GM12873 (cell line): Measurements from ENCODE around the gene ARSB.

Experiments
- TF ChIP-seq, protein P1 (sequence below): IDR thresholded peaks from 2 replicates; pipeline ENCODE4 v1.5.1; 2012; ENCODE audit warnings: low read depth, mild to moderate bottlenecking, moderate library complexity, low read length, control low read depth; ENCODE audit not compliant: insufficient read depth; ENCODE audit errors: missing control alignments

Gene ARSB

DNA sequence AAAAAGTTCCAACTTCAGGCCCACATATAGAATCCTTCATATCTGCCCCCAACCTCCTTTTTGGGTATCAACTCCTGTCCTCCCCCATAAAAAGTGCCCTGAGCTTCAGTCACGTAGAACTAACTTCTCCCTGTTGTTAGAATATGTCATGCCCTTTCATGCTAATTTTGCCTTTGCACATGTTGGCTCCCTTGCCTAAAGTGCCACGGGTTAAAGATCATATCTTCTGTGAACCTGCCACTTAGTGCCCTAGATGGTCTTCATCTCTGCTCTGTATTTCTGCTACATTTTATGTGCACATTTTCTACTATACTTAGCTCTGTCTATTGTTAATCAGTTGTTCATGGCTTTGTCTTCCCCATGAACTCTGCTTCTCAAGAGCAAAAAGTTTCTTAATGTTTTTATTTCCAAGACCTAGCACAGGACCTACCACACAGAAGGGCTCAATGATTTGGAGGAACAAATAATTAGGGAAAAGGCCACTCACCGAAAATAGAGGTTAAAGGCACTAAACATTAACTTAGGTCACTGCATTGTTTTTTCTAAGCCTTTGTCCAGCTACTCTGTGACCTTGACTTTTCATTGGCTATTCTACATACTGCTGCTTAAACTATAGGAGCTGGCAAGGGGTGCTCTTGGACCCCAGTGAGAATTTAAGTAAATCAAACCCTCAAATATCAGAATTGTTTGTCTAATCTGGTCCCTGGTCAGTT is 94.3 kb downstream of the ARSB start:
- TF ChIP-seq, protein P1, sequence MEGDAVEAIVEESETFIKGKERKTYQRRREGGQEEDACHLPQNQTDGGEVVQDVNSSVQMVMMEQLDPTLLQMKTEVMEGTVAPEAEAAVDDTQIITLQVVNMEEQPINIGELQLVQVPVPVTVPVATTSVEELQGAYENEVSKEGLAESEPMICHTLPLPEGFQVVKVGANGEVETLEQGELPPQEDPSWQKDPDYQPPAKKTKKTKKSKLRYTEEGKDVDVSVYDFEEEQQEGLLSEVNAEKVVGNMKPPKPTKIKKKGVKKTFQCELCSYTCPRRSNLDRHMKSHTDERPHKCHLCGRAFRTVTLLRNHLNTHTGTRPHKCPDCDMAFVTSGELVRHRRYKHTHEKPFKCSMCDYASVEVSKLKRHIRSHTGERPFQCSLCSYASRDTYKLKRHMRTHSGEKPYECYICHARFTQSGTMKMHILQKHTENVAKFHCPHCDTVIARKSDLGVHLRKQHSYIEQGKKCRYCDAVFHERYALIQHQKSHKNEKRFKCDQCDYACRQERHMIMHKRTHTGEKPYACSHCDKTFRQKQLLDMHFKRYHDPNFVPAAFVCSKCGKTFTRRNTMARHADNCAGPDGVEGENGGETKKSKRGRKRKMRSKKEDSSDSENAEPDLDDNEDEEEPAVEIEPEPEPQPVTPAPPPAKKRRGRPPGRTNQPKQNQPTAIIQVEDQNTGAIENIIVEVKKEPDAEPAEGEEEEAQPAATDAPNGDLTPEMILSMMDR, result no peak

DNA sequence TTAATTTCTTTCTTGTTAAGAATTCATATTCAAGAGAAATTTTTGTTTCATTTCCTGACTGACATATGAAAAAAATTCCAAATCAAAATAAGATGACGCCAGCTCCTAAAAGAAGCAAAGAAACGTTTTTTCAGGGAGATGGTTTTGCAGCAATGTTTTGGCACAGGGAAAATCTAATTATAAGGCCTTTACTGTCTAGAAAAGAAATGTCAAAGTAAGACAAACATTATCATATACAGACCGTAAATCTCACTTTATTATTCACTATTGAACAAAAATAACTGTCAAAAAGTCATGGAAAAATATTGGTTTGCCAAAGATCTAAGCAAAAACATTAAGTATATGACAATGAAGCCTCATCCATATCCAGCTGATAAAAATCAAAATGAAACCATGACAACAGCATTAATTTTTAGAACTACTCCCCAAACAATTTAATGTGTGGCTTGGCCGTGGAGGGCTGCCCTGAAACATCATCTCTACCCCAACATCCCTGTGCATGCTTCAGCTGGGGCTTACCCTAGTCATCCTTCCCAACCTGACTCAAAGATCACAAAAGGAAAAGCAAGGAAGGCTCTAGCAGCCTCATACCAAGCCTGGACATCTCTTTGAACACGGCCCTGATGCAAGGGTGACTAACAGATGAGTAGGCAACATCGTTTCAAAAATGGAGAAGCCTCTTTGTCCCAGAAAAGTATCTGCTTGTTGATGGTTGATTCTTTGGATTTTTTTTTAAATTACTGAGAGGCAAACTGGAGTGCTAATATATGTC is 95.6 kb downstream of the ARSB start:
- TF ChIP-seq, protein P1, result no peak

DNA sequence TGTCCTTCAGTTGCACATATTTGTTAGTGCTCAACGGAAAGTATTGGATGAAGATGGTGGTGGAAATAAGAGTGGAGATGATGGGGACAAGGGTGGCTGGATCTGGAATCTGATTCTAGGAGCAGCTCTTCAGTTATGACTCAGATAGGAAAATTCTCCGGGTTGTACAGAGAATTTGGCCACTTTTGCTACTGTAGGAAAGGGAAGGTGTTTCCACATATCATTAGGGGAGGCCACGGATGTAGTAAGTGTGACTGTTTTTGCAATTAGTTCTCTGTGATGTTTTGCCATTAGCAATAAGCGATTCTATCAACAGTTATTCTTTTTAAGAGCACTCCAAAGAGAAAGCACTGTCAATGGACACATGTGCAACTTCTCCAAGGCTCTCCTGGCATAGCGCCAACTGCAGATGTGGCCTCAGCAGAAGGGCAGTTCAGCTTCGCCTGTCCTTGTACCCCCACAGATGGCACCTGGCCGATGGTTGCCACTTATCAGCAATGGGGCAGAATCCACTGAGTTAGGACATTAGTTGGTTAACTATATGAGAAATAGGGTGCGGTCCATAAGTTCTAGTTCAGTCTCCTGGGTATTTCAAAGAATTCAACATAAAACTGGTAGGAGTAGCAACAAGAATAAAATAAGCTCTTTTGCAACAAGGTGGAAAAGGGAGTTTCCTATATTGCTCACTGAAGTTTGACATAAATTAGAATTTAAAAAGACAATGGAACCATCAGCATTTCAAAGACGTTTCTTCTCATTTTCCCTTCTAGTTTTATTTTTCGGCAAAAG is 96.3 kb downstream of the ARSB start:
- TF ChIP-seq, protein P1, result no peak

DNA sequence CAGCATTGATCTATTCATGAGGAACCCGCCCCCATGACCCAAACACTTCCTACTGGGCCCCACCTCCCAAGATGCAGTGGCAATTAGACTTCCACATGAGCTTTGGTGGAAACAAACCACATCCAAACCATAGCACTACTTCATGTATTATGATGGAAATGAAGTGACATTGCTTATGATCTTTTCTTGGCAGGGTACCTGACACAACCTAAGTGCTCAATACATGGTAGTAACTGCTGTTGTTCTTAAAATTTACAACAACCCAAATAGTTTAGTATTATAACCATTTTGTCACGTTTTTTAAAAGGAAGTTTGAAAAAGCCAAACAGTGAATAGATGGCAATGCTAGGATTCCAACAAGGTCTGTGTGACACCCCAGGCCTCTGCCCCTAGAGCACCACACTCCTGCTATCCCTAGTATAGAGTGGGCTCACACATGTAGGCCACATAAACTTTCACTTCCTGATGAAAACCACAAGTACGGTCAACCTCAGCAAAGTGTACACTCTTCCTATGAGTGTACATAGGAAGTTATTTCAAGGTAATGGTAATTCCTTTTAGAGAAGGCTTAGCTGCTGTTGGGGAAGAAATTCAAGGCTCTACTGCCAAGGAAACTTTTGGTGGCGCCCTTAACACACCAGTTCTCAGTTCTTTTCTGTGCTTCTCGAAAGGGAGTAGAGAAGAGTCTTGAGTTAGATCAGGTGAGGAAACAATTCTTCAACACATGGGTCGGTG is 97.6 kb downstream of the ARSB start:
- TF ChIP-seq, protein P1, result peak; percentile 28

DNA sequence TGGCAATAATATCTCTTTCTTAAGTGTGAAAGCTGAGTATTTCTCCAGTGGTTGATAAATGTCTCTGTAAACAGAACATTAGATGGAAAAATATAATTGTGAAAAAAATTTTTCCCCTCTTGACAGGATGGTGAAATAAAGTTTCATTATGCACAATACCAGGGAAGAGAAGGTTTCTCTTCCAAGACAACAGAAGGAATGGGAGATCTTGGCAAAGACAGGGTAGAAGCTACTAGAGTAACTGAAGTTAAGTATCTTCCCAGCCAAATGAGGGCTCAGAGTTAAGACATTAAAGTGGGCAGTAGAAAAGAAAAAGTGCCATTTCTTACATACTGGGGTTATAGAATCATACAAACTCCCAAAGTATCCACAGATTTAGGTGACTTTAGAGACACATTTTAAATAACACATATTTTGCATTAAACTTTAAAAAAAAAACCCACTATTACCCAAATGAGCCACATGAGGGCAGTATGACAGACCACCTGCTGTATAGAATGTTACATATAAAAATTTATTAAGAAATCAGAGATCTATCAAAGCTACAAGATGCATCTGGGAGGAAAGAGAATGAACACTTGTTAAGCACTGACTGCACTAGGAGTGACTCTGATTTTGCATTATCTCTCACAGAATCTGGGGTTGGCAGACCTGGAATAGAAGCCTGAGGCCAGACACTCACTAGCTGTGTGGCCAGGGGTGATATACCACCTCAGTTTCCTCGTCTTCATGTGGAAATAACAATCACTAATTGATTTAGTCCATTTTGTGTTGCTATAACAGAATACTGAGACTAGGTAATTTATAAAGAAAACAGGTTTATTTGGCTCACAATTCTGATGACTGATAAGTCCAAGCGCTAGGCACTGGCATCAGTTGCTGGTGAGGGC is 98.5 kb downstream of the ARSB start:
- TF ChIP-seq, protein P1, result peak; percentile 49

DNA sequence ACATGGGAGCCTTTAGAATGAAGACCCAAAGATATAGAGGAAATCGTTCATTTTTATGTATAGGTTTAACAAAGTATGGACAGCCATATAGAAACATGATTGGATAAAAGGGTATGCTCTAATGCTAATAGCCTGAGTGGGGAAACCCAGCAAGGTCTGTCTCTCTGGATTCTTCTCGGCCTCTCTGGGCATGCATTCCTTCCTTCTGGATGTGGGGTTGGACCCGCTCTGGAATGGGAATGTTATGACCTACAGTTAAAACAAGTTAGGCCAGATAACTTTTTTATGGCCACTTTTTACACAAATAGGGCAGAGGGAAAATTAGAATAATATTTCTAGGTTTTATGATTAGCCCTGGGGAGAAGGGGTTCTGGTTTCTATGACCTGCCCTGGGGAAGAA is 103.2 kb downstream of the ARSB start:
- TF ChIP-seq, protein P1, result no peak
